Measurements from ENCODE around the gene PTGIR. TPM values are rescaled to one million over a fixed set of nuclear protein-coding genes. Genes with fewer than 3 reads are reported as not detected.

The PTGIR gene
- total and polyA plus RNA-seq, 10 of the 15 experiments (the other 5 are each of a cell fraction or from before 2014, with no cell fraction given) = 0.34 to 29.1 (median 9.9) TPM

- TF ChIP-seq SMAD1 (IDR thresholded peaks at IDR 0.05; ENCODE audit: low read depth, partially characterized antibody) (no peak), NFIC (IDR thresholded peaks at IDR 0.05; ENCODE audit: low read depth, low read length) (no peak), YY1 (IDR thresholded peaks at IDR 0.05; ENCODE audit: low read depth, low read length) (peak; percentile 61; the same call in 1 of the 2 replicates), EED (IDR thresholded peaks at IDR 0.05; ENCODE audit: low read depth) (no peak), CTCF (IDR thresholded peaks at IDR 0.05 in 2 of 3, conservative IDR thresholded peaks at IDR 0.05 in 1 of 3; ENCODE audit: control insufficient read depth in 2 of 3, extremely low read depth in 1 of 3, insufficient read depth in 1 of 3, low read depth in 3 of 3, low read length in 3 of 3) (peak; percentile 91 to 99 (median 91)), PRDM15 (CRISPR knock-in tag; IDR thresholded peaks at IDR 0.05) (no peak), NFXL1 (IDR thresholded peaks at IDR 0.05; ENCODE audit: borderline replicate concordance) (no peak), ZNF207 (IDR thresholded peaks at IDR 0.05; ENCODE audit: borderline replicate concordance) (no peak), BACH1 (IDR thresholded peaks at IDR 0.05; ENCODE audit: borderline replicate concordance) (no peak), HCFC1 (IDR thresholded peaks at IDR 0.05; ENCODE audit: low read length) (no peak), MEF2B (IDR thresholded peaks at IDR 0.05; ENCODE audit: partially characterized antibody, poor library complexity, severe bottlenecking) (peak; percentile 21), BMI1 (IDR thresholded peaks at IDR 0.05; ENCODE audit: borderline replicate concordance) (no peak), USF2 (IDR thresholded peaks at IDR 0.05; ENCODE audit: borderline replicate concordance, low read depth, low read length) (no peak), ZBTB33 (IDR thresholded peaks at IDR 0.05) (no peak), TCF12 (IDR thresholded peaks at IDR 0.05; ENCODE audit: low read depth, low read length) (no peak), CHD1 (IDR thresholded peaks at IDR 0.05; ENCODE audit: low read depth, low read length) (no peak), ZZZ3 (IDR thresholded peaks at IDR 0.05; ENCODE audit: control insufficient read depth, insufficient read length, low read depth) (no peak), ESRRA (IDR thresholded peaks at IDR 0.05; ENCODE audit: low read length) (0 out of 2 replicates have a peak, but pooled peaks have one; percentile 50), JUNB (IDR thresholded peaks at IDR 0.05) (no peak), SMC3 (IDR thresholded peaks at IDR 0.05; ENCODE audit: borderline replicate concordance, low read length) (peak; percentile 98)
Observed at GRCh38 chr19:46661735-46662592, 37.1 kb upstream of the PTGIR start (continued).

All from GM12878 (cell line).